HG03460 (cell line): ENCODE data around the gene TTC13.
A peak's percentile ranks its signal among the peaks of the same experiment; 100 is the strongest.
"Not testable (repeated sequence)": the region's sequence is repeated elsewhere in the genome, so short reads cannot be mapped to it uniquely, and the experiment has no call there.

ENCODE experiments used
- ATAC-seq: cut with Tn5 transposase; IDR thresholded peaks from one replicate; pipeline ENCODE4 v1.9.1; 2021; ENCODE audit not compliant: unreplicated experiment

The TTC13 gene

GRCh38 chr1:230992100-230992774 is 13.6 kb upstream of the TTC13 start:
- no peak for ATAC-seq

GRCh38 chr1:230987448-230987847 is 8.8 kb upstream of the TTC13 start:
- no peak for ATAC-seq

- ATAC-seq = no peak
These were observed 8.3 kb upstream of the TTC13 start for GRCh38 chr1:230986976-230987375.

GRCh38 chr1:230985711-230986110 is 7.0 kb upstream of the TTC13 start:
- no peak for ATAC-seq

GRCh38 chr1:230984622-230985515 is 6.2 kb upstream of the TTC13 start:
- not testable (repeated sequence) for ATAC-seq

GRCh38 chr1:230983811-230984210 is 5.2 kb upstream of the TTC13 start:
- no peak for ATAC-seq

GRCh38 chr1:230982696-230983095 is 4.0 kb upstream of the TTC13 start:
- no peak for ATAC-seq

GRCh38 chr1:230979952-230980351 is 1.3 kb upstream of the TTC13 start:
- no peak for ATAC-seq

- no peak for ATAC-seq
These were observed 692 bp upstream of the TTC13 start for GRCh38 chr1:230979389-230979716.

- ATAC-seq = peak; percentile 8
These were observed 735 bp downstream of the TTC13 start for GRCh38 chr1:230977761-230978490.

GRCh38 chr1:230976825-230977747 is 1.6 kb downstream of the TTC13 start:
- ATAC-seq = no peak

- no peak for ATAC-seq
These were observed 2.3 kb downstream of the TTC13 start for GRCh38 chr1:230976360-230976759.

- no peak for ATAC-seq
These were observed 3.0 kb downstream of the TTC13 start for GRCh38 chr1:230975636-230976035.

GRCh38 chr1:230972855-230973271 is 5.8 kb downstream of the TTC13 start:
- ATAC-seq = peak; percentile 68

GRCh38 chr1:230971771-230972170 is 6.9 kb downstream of the TTC13 start:
- no peak for ATAC-seq

- no peak for ATAC-seq
These were observed 8.2 kb downstream of the TTC13 start for GRCh38 chr1:230970432-230970831.

- ATAC-seq = no peak
These were observed 12.2 kb downstream of the TTC13 start for GRCh38 chr1:230966358-230966873.

- ATAC-seq = no peak
These were observed 13.1 kb downstream of the TTC13 start for GRCh38 chr1:230965535-230965934.

- no peak for ATAC-seq
These were observed 13.8 kb downstream of the TTC13 start for GRCh38 chr1:230964896-230965295.

- no peak for ATAC-seq
These were observed 20.3 kb downstream of the TTC13 start for GRCh38 chr1:230958370-230958769.
